Endothelial cell of umbilical vein (primary cell): ENCODE measurements around the gene DENND1B. TPM values are rescaled to one million over a fixed set of nuclear protein-coding genes. Genes with fewer than 3 reads are reported as not detected.

ENCODE experiments used
- Bru-seq: library from RNA; stranded (reverse); fragments of 400-500 nt; gene quantifications from one replicate; lab custom pipeline; 2021; lab: Mats Ljungman, UMichigan
- BruChase-seq, 2 experiments: library from RNA; stranded (reverse); fragments of 400-500 nt; gene quantifications; one replicate each; lab custom pipeline; 2021; lab: Mats Ljungman, UMichigan
- BruUV-seq: library from RNA; stranded (reverse); fragments of 400-500 nt; replicated peaks from 2 replicates; lab custom pipeline; 2021; lab: Mats Ljungman, UMichigan
- CTCF ChIA-PET: fragments of 300-600, 350-600 bp; sonication (Branson Sonifier 250); formaldehyde crosslinking; loops from one replicate; lab custom pipeline; 2021; ENCODE audit warnings: antibody characterized with exemption, inconsistent platforms; lab: Charles Lee
- POLR2A ChIA-PET: fragments of 300-600, 350-600 bp; sonication (Branson Sonifier 250); formaldehyde crosslinking; loops from one replicate; lab custom pipeline; 2021; ENCODE audit warnings: antibody characterized with exemption, inconsistent platforms; lab: Charles Lee
- DNase-seq: peaks from one replicate; pipeline ENCODE4 v3.0.0-alpha.2; 2011; ENCODE audit warnings: low read depth, low spot score
- FAIRE-seq: peaks from 2 replicates; lab custom pipeline; 2011; peaks lifted over from hg19 to GRCh38; lab: Jason Lieb, UNC
- H2AFZ ChIP-seq: 2 replicates; pipeline ENCODE4 v1.6.0; 2012; ENCODE audit warnings: low read depth, low read length, control low read depth, inconsistent platforms
- H3K27ac ChIP-seq: 2 replicates; pipeline ENCODE4 v1.5.1; 2011; ENCODE audit warnings: low read depth, mild to moderate bottlenecking, control low read depth, low read length, moderate library complexity; ENCODE audit not compliant: insufficient read depth
- H3K27me3 ChIP-seq, 2 experiments: 2 replicates each; pipeline versions ENCODE4 v1.6.0 to v1.6.1; 2011; ENCODE audit warnings: low read length in 2 of 2, mixed read lengths in 1 of 2; ENCODE audit not compliant: control insufficient read depth in 2 of 2, insufficient read depth in 2 of 2
- H3K36me3 ChIP-seq, 2 experiments: 2 replicates in 1 of 2; 3 replicates in 1 of 2; pipeline ENCODE4 v1.5.1; 2011; ENCODE audit warnings: low read length in 2 of 2, mild to moderate bottlenecking in 1 of 2, moderate library complexity in 1 of 2; ENCODE audit not compliant: control insufficient read depth in 2 of 2, insufficient read depth in 2 of 2; ENCODE audit errors: extremely low read depth in 1 of 2
- H3K4me1 ChIP-seq: 3 replicates; pipeline ENCODE4 v1.5.1; 2011; ENCODE audit warnings: mild to moderate bottlenecking, low read length; ENCODE audit not compliant: control insufficient read depth, insufficient read depth; ENCODE audit errors: extremely low read depth
- H3K4me2 ChIP-seq: 2 replicates; pipeline ENCODE4 v1.6.1; 2011; ENCODE audit warnings: low read length, control low read depth, mixed read lengths; ENCODE audit not compliant: insufficient read depth
- H3K4me3 ChIP-seq, 3 experiments: fragments of 200-600 bp in 1 of 3; sonication (generic), shearing (Covaris generic) in 1 of 3; replicated peaks in 1 of 3; 2 replicates each; pipeline ENCODE4 v1.5.1; 2011 to 2016; ENCODE audit warnings: control low read depth in 3 of 3, low read length in 3 of 3, mild to moderate bottlenecking in 2 of 3, inconsistent platforms in 1 of 3, low read depth in 1 of 3, moderate library complexity in 1 of 3; ENCODE audit not compliant: insufficient read depth in 1 of 3
- H3K79me2 ChIP-seq: 2 replicates; pipeline ENCODE4 v1.6.0; 2012; ENCODE audit warnings: low read length, inconsistent platforms; ENCODE audit not compliant: control insufficient read depth, insufficient read depth
- H3K9ac ChIP-seq: replicated peaks from 2 replicates; pipeline ENCODE3; 2011; ENCODE audit warnings: low read length, control low read depth; ENCODE audit not compliant: insufficient read depth; ENCODE audit errors: extremely low read depth
- H3K9me1 ChIP-seq: replicated peaks from 3 replicates; pipeline ENCODE4 v1.6.0; 2011; ENCODE audit warnings: mild to moderate bottlenecking, low read length; ENCODE audit not compliant: control insufficient read depth, insufficient read depth; ENCODE audit errors: extremely low read depth
- H3K9me3 ChIP-seq: replicated peaks from 2 replicates; pipeline ENCODE4 v1.5.1; 2012; ENCODE audit warnings: low read length, inconsistent platforms; ENCODE audit not compliant: control insufficient read depth, insufficient read depth
- H4K20me1 ChIP-seq: replicated peaks from 2 replicates; pipeline ENCODE3; 2011; ENCODE audit warnings: mild to moderate bottlenecking, low read length; ENCODE audit not compliant: control insufficient read depth, insufficient read depth; ENCODE audit errors: extremely low read depth
- CTCF ChIP-seq, 2 donors: IDR thresholded peaks; 1 replicate in 1 of 2; 2 replicates in 1 of 2; pipeline ENCODE4 v1.5.1; 2011; ENCODE audit warnings: low read length in 2 of 2, mild to moderate bottlenecking in 2 of 2, moderate library complexity in 2 of 2, control low read depth in 1 of 2, inconsistent platforms in 1 of 2, low read depth in 1 of 2; ENCODE audit not compliant: insufficient read depth in 1 of 2; ENCODE audit errors: extremely low read depth in 1 of 2
- EZH2 ChIP-seq: IDR thresholded peaks from 2 replicates; pipeline ENCODE4 v1.6.1; 2012; ENCODE audit warnings: borderline replicate concordance, low read depth, mild to moderate bottlenecking, moderate library complexity, low read length, inconsistent platforms; ENCODE audit not compliant: severe bottlenecking
- FOS ChIP-seq: IDR thresholded peaks from 2 replicates; pipeline ENCODE4 v1.6.1; 2011; ENCODE audit warnings: mild to moderate bottlenecking, low read length, moderate library complexity, borderline replicate concordance; ENCODE audit not compliant: insufficient read depth
- GATA2 ChIP-seq: IDR thresholded peaks from 2 replicates; pipeline ENCODE4 v1.7.0; 2011; ENCODE audit warnings: low read depth, mild to moderate bottlenecking, moderate library complexity, mixed read lengths, low read length; ENCODE audit not compliant: insufficient read length, insufficient read depth
- JUN ChIP-seq: IDR thresholded peaks from 2 replicates; pipeline ENCODE4 v1.6.1; 2011; ENCODE audit warnings: borderline replicate concordance, low read depth; ENCODE audit not compliant: insufficient read length, insufficient read depth
- MAX ChIP-seq: IDR thresholded peaks from 2 replicates; pipeline ENCODE4 v1.6.1; 2011; ENCODE audit not compliant: insufficient read depth, insufficient read length
- MYC ChIP-seq: IDR thresholded peaks from one replicate; pipeline ENCODE4 v1.6.1; 2011; ENCODE audit warnings: mild to moderate bottlenecking, low read depth, low read length
- POLR2A ChIP-seq: IDR thresholded peaks from 2 replicates; pipeline ENCODE4 v1.6.1; 2012; ENCODE audit warnings: low read depth, mild to moderate bottlenecking, control low read depth, low read length
- POLR2AphosphoS5 ChIP-seq: IDR thresholded peaks from 2 replicates; pipeline ENCODE4 v1.6.1; 2012; ENCODE audit warnings: low read depth, mild to moderate bottlenecking, control low read depth, low read length, moderate library complexity; ENCODE audit not compliant: insufficient read depth
- dilution Hi-C: fragments of 300-500 bp; cut with MboI; formaldehyde crosslinking; loops from one replicate; pipeline ENCODE4 v1.15.0; 2019; ENCODE audit warnings: low sequenced_read_pairs; ENCODE audit not compliant: extremely low pct_ligation_motif_present
- intact Hi-C: fragments of 100-400 bp; cut with micrococcal nuclease; formaldehyde crosslinking; loops from one replicate; pipeline ENCODE4 v1.10.0; 2022
- long read RNA-seq: library from polyadenylated mRNA; stranded (forward); transcript quantifications from one replicate; pipeline ENCODE4 v2.0.0, GENCODE V29; 2021
- polyA minus RNA-seq, 3 experiments: library from RNA; depleted of rRNA, polyadenylated mRNA; stranded (reverse); fragments of >200 nt; gene quantifications; 1 replicate in 1 of 3; 2 replicates in 2 of 3; pipeline ENCODE4 v1.2.3, GENCODE V29; 2011
- polyA plus RNA-seq, 4 experiments: library from polyadenylated mRNA; depleted of rRNA in 3 of 4; stranded (reverse) in 3 of 4; unstranded in 1 of 4; fragments of >200 nt; gene quantifications; 2 replicates each; pipeline versions ENCODE4 v1.2.1 to v1.2.3, GENCODE V29; 2011 to 2012; ENCODE audit warnings: missing spikeins in 1 of 4
- total RNA-seq: library from RNA; stranded (reverse); gene quantifications from 2 replicates; pipeline ENCODE4 v1.2.3, GENCODE V29; 2021

The DENND1B gene
- 3.3 and 5.4 TPM in 2 replicates for total RNA-seq
- 0.97 and 1.2 TPM in 2 replicates for polyA plus RNA-seq
- 0.92 and 1.1 TPM in 2 replicates for polyA plus RNA-seq (2011; cell fraction: cytosol; rRNA removed)
- polyA plus RNA-seq (2011; cell fraction: nucleus; rRNA removed), result 6.1 and 7.1 TPM in 2 replicates
- 1.7 and 1.8 TPM in 2 replicates for polyA plus RNA-seq (2012)
- polyA minus RNA-seq, result 6.4 and 8.3 TPM in 2 replicates
- 8.3 TPM for polyA minus RNA-seq (2011; cell fraction: cytosol; rRNA and poly(A)+ RNA removed)
- polyA minus RNA-seq (2011; cell fraction: nucleus; rRNA and poly(A)+ RNA removed), result 35.3 and 53.2 TPM in 2 replicates
- Bru-seq, nascent RNA, result percentile 62 among the genes with signal in this experiment
- BruChase-seq, experiment 1, labeled RNA remaining after a 6-hour chase, result percentile 40 among the genes with signal in this experiment
- percentile 49 among the genes with signal in this experiment for BruChase-seq, experiment 2, labeled RNA remaining after a 2-hour chase
- long read RNA-seq, partial matches to known transcripts, result 0 of 5 reads
- long read RNA-seq, other reads (novel, unspliced or antisense), result 3 of 5 reads

DNA sequence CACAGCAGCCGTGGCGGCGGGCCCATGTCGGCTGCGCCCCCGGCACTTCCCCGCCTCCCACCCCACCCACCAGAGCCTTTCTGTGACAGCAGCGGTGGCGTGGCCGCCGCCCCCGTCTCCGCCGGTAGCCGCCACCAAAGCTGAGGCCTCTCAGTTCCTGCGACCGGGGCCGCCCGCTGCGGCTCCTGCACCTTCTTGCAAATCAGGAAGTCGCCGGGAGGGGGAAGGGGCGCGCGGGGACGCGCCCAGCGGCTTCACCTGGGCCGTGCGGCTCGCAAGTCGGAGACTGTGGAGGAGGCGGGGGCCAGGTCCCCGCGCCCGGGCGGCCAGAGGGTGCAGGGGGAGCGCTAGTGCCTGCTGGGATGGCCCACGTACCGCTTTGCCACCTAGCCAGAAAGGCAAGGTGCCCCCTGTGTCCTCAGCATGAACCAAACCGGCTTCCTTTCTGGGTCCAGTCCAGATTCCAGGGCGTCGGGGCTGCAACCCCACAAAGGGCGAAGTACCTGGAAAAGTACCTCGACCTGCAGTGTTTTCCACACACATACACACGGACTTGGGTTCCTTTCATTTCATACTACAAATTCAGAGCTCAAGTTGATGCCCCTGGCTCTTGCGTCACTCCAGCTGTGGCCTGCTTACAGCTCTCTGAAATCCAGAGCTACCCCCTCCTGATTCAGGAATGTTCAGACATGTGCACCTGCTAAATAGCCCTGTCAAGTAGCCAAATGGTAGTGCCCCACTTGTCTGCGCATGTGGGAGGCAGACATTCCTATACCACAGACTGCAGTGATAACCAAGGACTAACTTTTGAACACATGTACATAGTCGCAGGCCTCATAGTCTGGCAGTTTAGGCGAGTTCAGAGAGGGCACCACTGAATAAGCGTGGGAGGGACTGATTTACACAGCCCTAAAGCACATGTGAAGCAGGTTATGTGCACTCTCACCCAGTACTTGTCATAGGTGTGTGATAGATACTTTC is at the start of gene DENND1B:
TSS of gene DENND1B (minus strand) at position 199 of the 981 bp plus-strand sequence. CDS start 325 bp downstream, outside the sequence.
- Histone ChIP-seq H3K36me3 (no peaks in the 10 kb centered on the region), H3K4me3 (peak within 1 kb of the TSS; percentile 53 to 65 (median 63)), H2AFZ (peak within 1 kb of the TSS; percentile 94), H4K20me1 (no peaks in the 10 kb centered on the region), H3K27ac (peak within 1 kb of the TSS; percentile 30), H3K9ac (peak within 1 kb of the TSS; percentile 79), H3K4me2 (peak within 1 kb of the TSS; percentile 93), H3K27me3 (no peaks in the 10 kb centered on the region), H3K9me3 (no peaks in the 10 kb centered on the region), H3K4me1 (peaks cover 21% of the 10 kb centered on the region), H3K79me2 (peaks cover 3% of the 10 kb centered on the region), H3K9me1 (no peaks in the 10 kb centered on the region)
- BruUV-seq, result no TSS peak
- DNase-seq (peak; percentile 52), FAIRE-seq (no peak)
- no peak for TF ChIP-seq POLR2A
- no peak for TF ChIP-seq JUN
- no peak for TF ChIP-seq CTCF (IDR thresholded peaks at IDR 0.05; ENCODE audit: extremely low read depth in 1 of 2, insufficient read depth in 1 of 2, low read depth in 1 of 2, low read length in 2 of 2)
- no peak for TF ChIP-seq MYC
- TF ChIP-seq POLR2AphosphoS5, result no peak
- no peak for TF ChIP-seq EZH2
- no peak for TF ChIP-seq MAX
- no peak for TF ChIP-seq FOS
- no peak for TF ChIP-seq GATA2
- dilution Hi-C loops, result no loop called here
- intact Hi-C loops, result loop anchor here (1.0 to 10.0 kb wide), 4 partner anchors 17 to 379 kb away; partner anchors contain the start of gene NEK7
- ChIA-PET POLR2A (interaction anchor here (0.5 kb wide), 1 partner anchor 99 kb away, joined by 5 read pairs; no protein-coding TSS in a partner anchor), CTCF (interaction anchor here (1.0 to 1.1 kb wide), 2 partner anchors 93 to 689 kb away, joined by 3 to 4 read pairs; no protein-coding TSS in a partner anchor)
